ENCODE results near the gene DCLRE1C. TPM values are rescaled to one million over a fixed set of nuclear protein-coding genes. Genes with fewer than 3 reads are reported as not detected.
"Not testable (repeated sequence)": the region's sequence is repeated elsewhere in the genome, so short reads cannot be mapped to it uniquely, and the experiment has no call there.

Gene DCLRE1C
- total RNA-seq, 1 donor from 2014 or later: 16.6 TPM

DNA sequence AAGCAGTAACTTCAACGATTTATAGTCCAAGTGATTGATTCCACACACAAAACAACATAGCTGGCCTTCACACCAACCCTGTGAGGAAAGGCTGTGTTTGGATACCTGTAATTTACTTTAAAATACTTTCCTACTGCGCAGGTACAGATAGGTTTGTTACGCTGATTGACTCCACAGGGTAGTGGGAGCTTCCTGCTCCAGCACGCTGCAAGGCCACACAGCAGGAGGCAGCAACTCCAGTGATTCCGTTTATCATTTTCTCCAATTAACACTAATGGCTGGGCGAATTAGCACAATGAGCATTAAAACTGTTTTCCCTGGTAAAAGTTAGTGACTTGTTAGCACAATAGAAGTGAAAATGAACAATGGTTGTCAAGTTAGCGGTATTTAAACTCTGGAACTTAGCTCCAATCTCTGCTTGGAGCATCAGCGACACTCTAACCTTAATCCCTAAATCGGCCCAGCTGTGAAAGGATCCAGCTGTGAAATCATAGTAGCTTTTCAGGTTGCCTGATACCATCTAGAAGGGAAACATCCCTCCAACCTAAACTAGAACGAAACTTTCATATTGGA, 959 bp downstream of the DCLRE1C start:
- intact Hi-C loops (cut with DNase I): loop anchor here (10.0 kb wide), 1 partner anchor 108 kb away; no protein-coding TSS in a partner anchor
- DNase-seq (ENCODE audit: low spot score): no peak

GRCh38 chr10:14949291-14949690, 4.6 kb downstream of the DCLRE1C start:
- no peak for DNase-seq (ENCODE audit: low spot score)
- intact Hi-C loops (cut with DNase I): no loop called here
- ATAC-seq: no peak

More for the DNA sequence above, 959 bp downstream of the DCLRE1C start:
- no peak for ATAC-seq

DNA sequence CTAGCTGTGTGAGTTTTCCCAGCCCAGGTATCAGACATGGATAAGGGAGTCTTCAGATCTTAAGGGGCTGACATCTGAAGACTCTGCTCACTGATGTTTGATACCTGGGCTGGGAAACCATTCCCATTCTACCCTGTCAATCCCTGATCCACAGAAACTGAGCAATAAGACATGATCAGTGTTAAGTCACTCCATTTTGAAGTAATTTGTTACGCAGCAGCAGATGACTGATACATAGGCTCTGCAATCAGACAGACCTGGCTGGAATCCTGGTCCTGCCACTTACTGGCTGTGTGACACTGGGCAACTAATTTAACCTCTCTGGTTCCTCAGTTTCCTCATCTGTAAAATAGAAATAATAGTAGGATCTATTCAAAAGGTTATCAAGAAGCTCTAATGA, 6.6 kb downstream of the DCLRE1C start:
- no peak for ATAC-seq
- DNase-seq (ENCODE audit: low spot score): no peak
- intact Hi-C loops (cut with DNase I): no loop called here

DNA sequence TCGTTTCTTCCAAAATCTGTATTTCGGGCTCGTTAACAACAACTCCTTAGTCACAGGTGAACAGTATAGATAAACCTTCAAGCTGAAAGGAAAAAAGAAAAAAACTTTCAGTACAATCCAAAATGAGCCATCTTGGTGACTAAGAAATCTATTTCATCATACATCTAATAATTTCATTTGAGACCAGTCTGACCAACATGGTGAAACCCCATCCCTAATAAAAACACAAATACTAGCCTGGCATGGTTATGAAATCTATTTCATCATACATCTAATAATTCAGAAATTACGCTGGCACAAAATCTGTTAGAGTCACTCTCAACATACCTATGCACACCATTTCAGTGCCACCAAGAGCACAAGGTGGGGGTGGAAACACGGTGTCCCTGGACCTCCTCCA, 8.8 kb downstream of the DCLRE1C start:
- DNase-seq (ENCODE audit: low spot score) (no peak), ATAC-seq (no peak)
- intact Hi-C loops (cut with DNase I): no loop called here

- ATAC-seq; intact Hi-C loops (cut with DNase I); DNase-seq (ENCODE audit: low spot score): not testable (repeated sequence)
Observed at GRCh38 chr10:14942950-14943338, 11.0 kb downstream of the DCLRE1C start.

GRCh38 chr10:14942147-14942949, 11.5 kb downstream of the DCLRE1C start:
- peak; percentile 90 for ATAC-seq
- intact Hi-C loops (cut with DNase I); DNase-seq (ENCODE audit: low spot score): not testable (repeated sequence)

- intact Hi-C loops (cut with DNase I); ATAC-seq; DNase-seq (ENCODE audit: low spot score): not testable (repeated sequence)
Observed at GRCh38 chr10:14938971-14939370, 14.9 kb downstream of the DCLRE1C start.

- intact Hi-C loops (cut with DNase I): no loop called here
- DNase-seq (ENCODE audit: low spot score) (no peak), ATAC-seq (peak; percentile 95)
Observed at GRCh38 chr10:14936584-14936983, 17.3 kb downstream of the DCLRE1C start.

DNA sequence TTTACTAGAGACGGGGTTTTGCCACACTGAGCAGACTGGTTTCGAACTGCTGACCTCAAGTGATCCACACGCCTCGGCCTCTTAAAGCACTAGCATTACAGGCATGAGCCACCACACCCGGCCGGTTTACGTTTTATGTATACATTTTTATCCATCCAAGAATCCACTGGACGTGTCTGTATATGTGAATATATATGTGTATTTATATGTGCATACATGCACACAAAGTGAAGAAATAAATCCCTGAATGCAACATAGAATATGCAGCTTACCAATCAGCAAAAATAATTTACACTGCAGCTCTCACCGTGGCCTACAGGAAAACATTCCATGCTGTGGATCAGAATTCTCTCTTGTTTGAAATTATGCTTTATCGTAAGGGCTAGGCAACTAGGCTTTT, 23.3 kb downstream of the DCLRE1C start:
- intact Hi-C loops (cut with DNase I): no loop called here
- DNase-seq (ENCODE audit: low spot score): no peak
- ATAC-seq: no peak

DNA sequence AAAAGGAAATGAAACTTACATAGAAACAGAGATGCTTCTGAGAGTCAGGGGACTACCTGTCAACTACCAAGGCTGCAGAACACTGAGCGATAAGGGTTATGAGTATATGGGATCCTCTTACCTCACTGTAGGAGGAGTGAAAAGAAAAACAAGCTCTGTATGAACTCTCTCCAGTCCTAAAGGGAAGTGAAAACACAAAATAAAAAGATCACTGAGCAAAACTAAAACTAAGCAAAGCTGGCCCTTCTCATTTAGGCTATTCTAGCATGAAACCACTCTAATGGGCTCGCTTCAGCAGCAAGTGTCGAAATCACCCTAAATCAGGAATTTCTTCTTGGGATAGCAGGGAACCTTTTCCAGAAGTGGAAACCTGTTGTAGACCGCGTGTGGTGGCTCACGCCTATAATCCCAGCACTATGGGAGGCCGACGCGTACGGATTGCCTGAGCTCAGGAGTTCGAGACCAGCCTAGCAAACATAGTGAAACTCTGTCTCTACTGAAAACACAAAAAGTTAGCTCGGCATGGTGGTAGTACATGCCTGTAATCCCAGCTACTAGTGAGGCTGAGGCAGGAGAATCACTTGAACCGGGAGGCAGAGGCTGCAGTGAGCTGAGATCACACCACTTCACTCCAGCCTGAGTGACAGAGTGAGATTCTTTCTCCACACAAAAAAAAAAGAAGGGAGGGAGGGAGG, 27.0 kb downstream of the DCLRE1C start:
- intact Hi-C loops (cut with DNase I): no loop called here
- no peak for DNase-seq (ENCODE audit: low spot score)
- ATAC-seq: no peak

- intact Hi-C loops (cut with DNase I): no loop called here
- ATAC-seq: no peak
- no peak for DNase-seq (ENCODE audit: low spot score)
Observed at GRCh38 chr10:14926061-14926470, 27.8 kb downstream of the DCLRE1C start.

GRCh38 chr10:14925268-14925667, 28.6 kb downstream of the DCLRE1C start:
- intact Hi-C loops (cut with DNase I): no loop called here
- ATAC-seq: no peak
- DNase-seq (ENCODE audit: low spot score): no peak

- no peak for ATAC-seq
Observed at GRCh38 chr10:14924013-14924412, 29.9 kb downstream of the DCLRE1C start.

GRCh38 chr10:14918964-14919363, 34.9 kb downstream of the DCLRE1C start:
- DNase-seq (ENCODE audit: low spot score): no peak
- intact Hi-C loops (cut with DNase I): no loop called here
- no peak for ATAC-seq

More at GRCh38 chr10:14924013-14924412, 29.9 kb downstream of the DCLRE1C start:
- no peak for DNase-seq (ENCODE audit: low spot score)
- intact Hi-C loops (cut with DNase I): no loop called here

DNA sequence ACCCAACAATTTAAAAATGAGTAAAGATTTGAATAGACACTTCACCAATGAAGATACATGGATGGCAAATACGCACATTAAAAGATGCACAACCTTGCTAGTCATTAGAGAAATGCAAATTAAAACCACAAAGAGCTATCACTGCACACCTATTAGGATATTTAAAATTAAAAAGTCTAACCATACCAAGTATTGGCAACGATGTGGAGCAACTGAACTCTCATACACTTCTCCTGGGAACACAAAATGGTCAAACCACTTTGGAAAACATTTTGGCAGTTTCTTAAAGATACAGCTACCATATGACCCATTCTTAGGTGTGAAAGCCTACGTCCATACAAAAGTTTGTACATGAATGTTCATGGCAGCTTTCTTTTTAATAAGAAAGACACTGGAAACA, 36.1 kb downstream of the DCLRE1C start:
- no peak for DNase-seq (ENCODE audit: low spot score)
- no peak for ATAC-seq
- intact Hi-C loops (cut with DNase I): no loop called here

- ATAC-seq: no peak
- no peak for DNase-seq (ENCODE audit: low spot score)
- intact Hi-C loops (cut with DNase I): no loop called here
Observed at GRCh38 chr10:14916600-14916999, 37.3 kb downstream of the DCLRE1C start.

GRCh38 chr10:14911801-14912200, 42.1 kb downstream of the DCLRE1C start:
- intact Hi-C loops (cut with DNase I): no loop called here
- ATAC-seq: no peak
- DNase-seq (ENCODE audit: low spot score): no peak

DNA sequence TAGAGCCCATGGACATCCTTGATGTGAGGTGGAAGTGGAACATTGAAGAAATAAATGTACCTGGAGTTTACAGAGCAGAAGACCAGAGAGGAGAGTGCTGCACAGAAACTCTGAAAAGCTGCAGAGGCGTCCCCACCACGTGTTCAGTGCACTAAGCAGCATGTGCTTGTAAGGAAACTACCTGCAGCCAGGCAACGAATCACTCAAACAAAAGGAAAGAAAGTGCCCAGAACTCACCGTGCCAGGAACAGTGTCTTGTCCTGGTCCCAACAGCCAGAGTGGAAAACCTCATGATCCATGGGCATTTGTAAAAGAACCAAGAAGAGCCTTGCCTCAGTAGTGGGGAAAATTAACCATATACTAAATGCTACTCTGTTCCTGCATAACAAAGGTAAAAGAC, 42.9 kb downstream of the DCLRE1C start:
- intact Hi-C loops (cut with DNase I): no loop called here
- DNase-seq (ENCODE audit: low spot score): no peak
- no peak for ATAC-seq

DNA sequence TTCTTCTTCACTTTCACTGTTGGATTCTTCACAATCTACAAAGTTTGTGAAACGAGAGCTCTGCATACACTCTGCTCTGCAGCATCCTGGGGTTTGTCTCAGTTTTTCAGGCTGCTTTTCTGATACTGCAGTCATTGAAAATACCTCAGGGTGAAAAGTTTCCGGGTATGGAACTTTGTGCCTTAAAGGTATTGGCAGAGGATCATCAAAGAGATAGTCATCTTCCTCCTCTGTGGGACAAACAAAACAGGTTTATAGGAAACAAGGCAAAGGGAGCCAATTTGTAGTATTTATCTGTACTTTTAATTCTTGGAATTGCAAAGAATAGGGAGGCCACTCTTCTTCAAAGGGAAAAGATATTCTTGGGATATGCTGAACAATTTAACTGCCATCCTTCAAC, 44.8 kb downstream of the DCLRE1C start:
- no peak for ATAC-seq
- DNase-seq (ENCODE audit: low spot score): no peak
- intact Hi-C loops (cut with DNase I): no loop called here

DNA sequence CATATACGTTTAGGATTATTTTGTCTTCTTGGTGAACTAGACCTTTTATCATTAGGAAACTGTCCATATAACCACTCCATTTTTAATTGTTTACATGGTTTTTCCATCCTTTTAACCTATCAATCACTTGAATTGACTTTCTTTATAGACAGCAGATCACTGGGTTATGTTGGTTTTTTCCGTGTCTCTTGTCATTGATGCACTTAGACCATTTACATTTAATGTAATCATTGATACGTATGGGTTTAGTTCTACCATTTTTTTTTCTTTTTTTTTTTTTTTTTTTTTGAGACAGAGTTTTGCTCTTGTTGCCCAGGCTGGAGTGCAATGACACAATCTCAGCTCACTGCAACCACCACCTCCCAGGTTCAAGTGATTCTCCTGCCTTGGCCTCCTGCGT, 46.3 kb downstream of the DCLRE1C start:
- DNase-seq (ENCODE audit: low spot score); intact Hi-C loops (cut with DNase I); ATAC-seq: not testable (repeated sequence)
